ENCODE results near the gene ARHGDIA.

ARHGDIA gene

DNA sequence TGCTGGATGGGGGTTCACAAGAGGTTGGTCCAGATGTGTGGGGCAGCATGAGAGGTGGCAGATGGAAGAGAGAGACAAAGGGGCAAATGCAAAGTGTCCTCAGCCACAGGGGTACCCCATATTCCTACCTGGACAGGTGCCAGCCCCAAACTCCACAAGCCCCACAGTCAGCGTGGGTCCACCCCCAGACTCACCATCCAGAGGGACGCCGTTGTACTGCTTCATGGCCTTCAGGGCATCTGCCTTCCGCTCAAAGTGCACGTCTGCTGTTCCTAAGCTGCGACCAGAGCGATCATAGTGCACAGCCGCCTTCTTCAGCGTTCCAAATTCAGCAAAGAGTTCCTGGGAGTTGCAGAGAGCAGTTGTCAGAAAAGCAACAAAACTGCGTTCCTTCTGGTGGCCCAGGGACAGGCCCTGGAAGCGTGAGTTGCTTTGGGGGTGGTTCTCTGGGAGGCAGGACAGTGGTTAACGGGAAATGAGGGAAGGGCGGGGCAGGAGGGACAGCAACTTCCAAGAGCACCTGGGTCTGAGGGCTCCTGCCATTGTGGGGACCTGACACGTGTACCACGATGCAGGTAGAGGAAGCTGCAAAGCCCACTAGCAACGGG is 18.0 kb upstream of the ARHGDIA start:
- DNase-seq (ENCODE audit: low read depth in 3 of 3) = no peak

- DNase-seq (ENCODE audit: low read depth in 3 of 3) = no peak
Measured at GRCh38 chr17:81888105-81888987, 17.2 kb upstream of the ARHGDIA start.

DNA sequence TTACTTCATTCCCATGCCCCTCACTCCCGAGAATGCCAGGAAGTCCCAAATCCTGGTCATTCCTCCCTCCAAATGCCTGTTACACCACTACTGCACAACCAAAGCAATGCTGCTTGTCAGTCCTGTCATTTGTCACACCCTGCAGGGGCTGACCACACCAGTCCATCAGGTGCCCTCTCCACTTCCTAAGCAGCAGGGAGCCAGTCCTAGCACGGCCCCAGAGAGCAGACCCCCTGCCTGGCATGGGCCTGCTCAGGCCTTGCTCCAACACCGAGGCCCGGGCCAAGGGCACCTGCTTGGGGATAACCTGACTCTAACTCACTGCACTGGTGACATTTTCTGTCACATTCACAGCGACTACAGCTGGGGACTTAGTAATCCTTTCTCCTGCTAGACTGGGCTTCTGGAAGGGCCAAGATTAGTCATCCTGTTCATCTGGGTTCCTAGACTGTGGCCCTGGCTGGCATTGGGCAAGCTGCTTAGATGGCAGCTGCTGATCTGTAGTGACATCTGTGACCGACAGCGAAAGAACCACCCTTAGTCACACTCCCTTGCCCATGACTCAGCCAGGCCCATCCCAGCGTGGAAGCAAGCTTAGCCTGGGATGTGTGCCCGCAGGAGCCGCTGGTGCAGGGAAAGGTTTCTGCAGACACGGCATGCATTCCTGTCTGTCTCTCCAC is 14.9 kb upstream of the ARHGDIA start:
- DNase-seq (ENCODE audit: low read depth in 3 of 3) = no peak

GRCh38 chr17:81885454-81885853 is 14.3 kb upstream of the ARHGDIA start:
- no peak for DNase-seq (ENCODE audit: low read depth in 3 of 3)

DNA sequence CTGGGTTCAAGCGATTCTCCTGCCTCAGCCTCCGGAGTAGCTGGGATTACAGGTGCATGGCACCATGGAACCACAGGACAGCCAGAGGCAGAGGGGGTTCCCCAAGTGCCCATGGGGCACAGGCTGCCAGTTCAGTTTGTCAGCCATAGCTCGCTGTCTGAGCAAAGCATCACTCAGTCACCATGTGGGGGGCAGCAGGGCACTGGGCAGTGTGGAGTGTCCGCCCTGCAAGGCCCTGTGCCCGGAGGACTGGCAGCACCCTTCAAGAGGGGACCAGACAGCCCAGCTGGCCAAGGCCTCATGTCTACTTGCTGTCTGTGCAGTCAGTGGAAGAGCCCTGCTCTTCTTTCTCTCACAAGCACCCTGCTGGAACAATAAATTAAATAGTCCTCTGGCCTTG is 13.8 kb upstream of the ARHGDIA start:
- DNase-seq (ENCODE audit: low read depth in 3 of 3) = no peak

- DNase-seq (ENCODE audit: low read depth in 3 of 3) = no peak
Measured at GRCh38 chr17:81884520-81884919, 13.4 kb upstream of the ARHGDIA start.

DNA sequence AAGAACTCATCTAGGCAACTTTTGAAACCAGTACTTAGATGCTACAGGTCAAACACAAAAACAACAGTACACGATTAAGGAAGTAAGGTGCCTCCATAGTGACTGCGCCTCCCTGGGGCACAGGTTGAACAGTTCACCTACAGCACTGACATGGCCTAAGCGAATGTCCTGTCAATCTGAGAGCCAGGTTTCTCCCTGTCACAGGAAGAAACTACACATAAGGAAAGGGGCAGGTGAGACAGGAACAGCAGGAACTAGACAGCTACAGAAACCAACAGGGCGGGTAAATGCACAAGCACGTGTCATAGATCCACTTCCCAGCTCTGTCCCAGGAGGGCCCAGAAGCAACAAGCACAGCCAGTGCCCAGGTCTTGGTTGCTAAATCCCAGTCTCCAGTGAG is 8.0 kb upstream of the ARHGDIA start:
- no peak for DNase-seq (ENCODE audit: low read depth in 3 of 3)

DNA sequence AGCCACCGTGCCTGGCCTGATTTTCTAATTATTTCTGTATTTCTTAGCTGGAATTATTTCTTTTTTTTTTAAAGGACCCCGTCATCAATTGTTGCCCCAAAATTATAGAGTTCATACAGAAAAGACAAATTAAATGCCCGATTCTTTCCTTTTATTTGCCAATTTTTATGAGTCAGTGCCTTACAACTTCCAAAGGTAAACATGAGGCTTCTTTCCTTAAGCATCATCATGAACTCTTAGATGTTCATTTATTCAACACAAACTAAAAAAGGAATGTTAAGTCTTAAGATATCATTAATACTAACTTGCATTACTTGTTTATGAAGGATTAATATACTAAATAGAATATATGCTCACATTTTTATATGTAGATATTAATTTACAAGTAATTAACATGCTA is 7.2 kb upstream of the ARHGDIA start:
- DNase-seq (ENCODE audit: low read depth in 3 of 3) = no peak

GRCh38 chr17:81877569-81877968 is 6.4 kb upstream of the ARHGDIA start:
- no peak for DNase-seq (ENCODE audit: low read depth in 3 of 3)

GRCh38 chr17:81871387-81872230 is 472 bp upstream of the ARHGDIA start:
- DNase-seq (ENCODE audit: low read depth in 3 of 3) = peak; percentile 92 to 95 (median 92)

- no peak for DNase-seq (ENCODE audit: low read depth in 3 of 3)
Measured at GRCh38 chr17:81870131-81870980, 781 bp downstream of the ARHGDIA start.

DNA sequence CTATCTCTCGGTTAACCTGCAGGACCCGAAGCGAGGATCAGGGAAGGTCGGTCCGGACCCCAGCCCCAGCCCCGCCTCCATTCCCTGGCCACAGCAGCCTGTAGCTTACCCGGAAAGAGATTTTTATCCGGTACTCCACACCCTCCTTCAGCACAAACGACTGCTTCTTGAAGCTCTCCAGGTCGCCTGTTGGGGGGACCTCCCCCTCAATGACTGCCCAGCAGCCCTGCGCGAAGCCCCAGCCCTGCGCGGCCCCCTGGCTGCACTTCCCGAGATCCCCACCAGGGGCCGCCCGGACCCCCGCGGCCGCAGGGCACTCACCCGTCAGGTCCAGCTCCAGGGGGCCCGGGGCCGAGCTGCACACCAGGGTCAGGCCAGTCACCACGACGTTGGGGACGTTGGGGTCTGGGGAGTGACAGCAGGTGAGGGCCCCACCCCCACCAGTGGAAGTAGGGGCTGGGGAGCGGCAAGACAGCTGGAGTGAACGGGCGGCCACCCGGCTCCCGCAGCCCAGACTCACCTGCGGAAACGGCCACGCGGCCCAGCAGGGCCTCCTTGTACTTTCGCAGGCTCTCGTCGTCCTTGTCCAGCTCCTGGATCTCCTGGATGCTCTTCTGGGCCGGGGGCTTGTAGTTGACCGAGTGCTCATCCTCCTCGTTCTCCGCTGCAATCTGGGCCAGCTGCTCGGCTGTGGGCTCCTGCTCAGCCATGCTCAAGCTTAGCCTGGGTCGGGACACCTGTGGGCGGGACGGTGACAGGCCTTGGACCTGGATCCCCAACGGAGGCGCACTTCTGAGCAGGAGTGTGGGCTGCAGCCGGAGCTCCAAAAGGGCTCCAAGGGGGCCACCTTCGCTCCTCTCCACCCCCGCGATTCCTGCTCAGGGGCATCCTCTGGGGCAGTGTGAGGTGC is 1.7 kb downstream of the ARHGDIA start:
- no peak for DNase-seq (ENCODE audit: low read depth in 3 of 3)

GRCh38 chr17:81868674-81869220 is 2.4 kb downstream of the ARHGDIA start:
- DNase-seq (ENCODE audit: low read depth in 3 of 3) = no peak

DNA sequence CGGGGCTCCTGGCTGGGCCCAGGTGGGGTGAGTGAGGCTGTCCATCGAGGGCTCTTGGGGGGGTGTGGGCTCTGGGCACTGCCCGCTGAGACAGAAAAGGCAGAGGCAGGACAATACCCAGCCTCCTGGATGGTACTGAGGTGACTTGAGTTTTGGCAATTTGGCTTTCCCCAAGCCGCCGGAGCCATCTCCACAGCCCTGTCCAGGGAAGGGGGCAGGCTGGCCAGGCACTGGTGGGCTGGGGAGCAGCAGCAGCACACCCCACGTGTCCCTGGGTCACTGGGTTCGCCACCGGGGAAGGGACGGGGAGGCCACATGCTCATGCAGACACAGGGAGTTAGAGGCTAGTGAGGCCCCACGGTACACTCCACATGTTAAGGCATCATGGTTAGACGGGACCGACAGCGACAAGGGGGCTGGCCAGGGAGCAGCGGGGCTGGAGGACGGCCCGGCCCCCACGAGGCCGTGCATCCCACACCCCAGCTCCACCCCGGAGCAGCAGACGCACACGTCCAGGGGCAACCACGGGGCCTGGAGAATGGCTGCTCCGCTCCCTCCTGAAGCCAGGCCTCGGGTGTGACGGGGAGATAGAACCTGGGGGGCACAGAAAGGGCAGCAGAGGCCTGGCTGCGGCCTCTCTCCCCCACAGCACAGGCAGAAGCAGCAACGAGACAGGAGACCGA is 3.0 kb downstream of the ARHGDIA start:
- no peak for DNase-seq (ENCODE audit: low read depth in 3 of 3)

DNA sequence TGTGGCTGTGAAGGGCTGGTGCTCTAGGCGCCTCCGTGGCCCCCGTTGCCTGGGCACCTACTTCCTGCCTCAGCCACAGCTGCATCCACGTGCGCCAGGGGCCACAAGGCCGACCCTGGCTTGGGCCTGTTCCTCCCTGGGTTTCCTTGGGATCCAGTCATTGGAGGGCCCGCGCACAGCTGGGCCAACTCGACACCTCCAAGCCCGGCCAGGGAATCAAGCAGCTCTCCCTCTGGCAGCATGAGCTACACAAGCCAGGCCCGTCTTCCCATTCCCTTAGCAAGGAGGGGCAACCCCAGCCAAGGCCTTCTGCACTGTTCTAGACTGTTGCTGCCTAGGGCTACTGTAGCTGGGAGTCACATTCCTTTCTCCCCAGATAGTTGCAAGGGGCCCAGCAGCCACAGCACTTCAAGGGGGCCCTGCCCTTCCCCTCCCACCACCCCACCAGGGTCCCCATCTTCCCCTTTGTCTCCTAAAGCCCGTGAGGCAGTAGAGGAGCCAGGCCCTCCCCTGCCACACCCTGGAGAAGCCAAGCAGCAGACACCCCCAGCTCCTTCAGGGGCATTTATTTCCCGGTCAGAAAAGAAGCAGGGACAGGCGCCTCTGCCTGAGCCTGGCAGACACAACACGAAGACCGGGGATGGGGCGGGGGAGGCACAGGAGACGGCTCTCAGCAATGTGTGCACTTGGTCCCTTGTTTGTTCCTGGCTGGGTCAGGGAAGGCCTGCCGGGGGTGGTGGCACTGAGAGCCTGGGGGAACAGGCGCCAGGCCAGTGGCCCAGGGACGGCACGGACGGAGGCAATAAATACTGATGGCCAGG is 3.8 kb downstream of the ARHGDIA start:
- no peak for DNase-seq (ENCODE audit: low read depth in 3 of 3)

GRCh38 chr17:81866440-81867169 is 4.5 kb downstream of the ARHGDIA start:
- DNase-seq (ENCODE audit: low read depth in 3 of 3) = no peak

- DNase-seq (ENCODE audit: low read depth in 3 of 3) = no peak
Measured at GRCh38 chr17:81865733-81866439, 5.3 kb downstream of the ARHGDIA start.

Data from stimulated activated CD4-positive, alpha-beta T cell treated with anti-CD3 and anti-CD28 coated beads, TNF-alpha, amount 100 ng/mL, for 48 hours (primary cell).